ENCODE results near the gene DEFB123. TPM values are rescaled to one million over a fixed set of nuclear protein-coding genes. Genes with fewer than 3 reads are reported as not detected.

DEFB123 gene
- total RNA-seq (2022; extraction: Qiagen RNA extraction) = not detected in 5 replicates

GRCh38 chr20:31440012-31440659 is at the start of gene DEFB123:
DEFB123 (plus strand) TSS chr20:31440632; CDS start chr20:31440699, 67 bp downstream.

GRCh38 chr20:31406115-31406514 is 34.3 kb upstream of the DEFB123 start, which contains the start of gene DEFB121:
DEFB121 (minus strand) TSS chr20:31406215; CDS start chr20:31406152, 63 bp downstream.

GRCh38 chr20:31474758-31475427 is 34.5 kb downstream of the DEFB123 start, which contains the start of the genes DEFB124 and REM1:
DEFB124 (minus strand) TSS chr20:31475127; CDS start chr20:31473013, 2,114 bp downstream.
REM1 (plus strand) TSS chr20:31475288; CDS start chr20:31476446, 1,158 bp downstream.

Other genes with a start within 250 kb of the DEFB123 start
- gene DEFB115, start 183.0 kb upstream of the DEFB123 start, total RNA-seq (2022; extraction: Qiagen RNA extraction) = not detected in 5 replicates
- gene DEFB116, start 132.0 kb upstream of the DEFB123 start, total RNA-seq (2022; extraction: Qiagen RNA extraction) = not detected in 5 replicates
- not detected in 5 replicates for gene DEFB118, start 72.0 kb upstream of the DEFB123 start, total RNA-seq (2022; extraction: Qiagen RNA extraction)
- not detected in 5 replicates for gene DEFB119, start 50.0 kb upstream of the DEFB123 start, total RNA-seq (2022; extraction: Qiagen RNA extraction)
- gene DEFB121, start 34.4 kb upstream of the DEFB123 start, total RNA-seq (2022; extraction: Qiagen RNA extraction) = not detected in 5 replicates
- 0.38 to 1.1 TPM (median 0.76 TPM) in 3 of 5 replicates, not detected in the others for gene DEFB124, start 34.5 kb downstream of the DEFB123 start, total RNA-seq (2022; extraction: Qiagen RNA extraction)
- 0.67 to 0.99 TPM (median 0.78 TPM) in 5 replicates for gene REM1, start 34.7 kb downstream of the DEFB123 start, total RNA-seq (2022; extraction: Qiagen RNA extraction)
- 201 to 262 TPM (median 242 TPM) in 5 replicates for gene HM13, start 73.8 kb downstream of the DEFB123 start, total RNA-seq (2022; extraction: Qiagen RNA extraction)
- gene ID1, start 164.7 kb downstream of the DEFB123 start, total RNA-seq (2022; extraction: Qiagen RNA extraction) = 338 to 530 TPM (median 447 TPM) in 5 replicates
- not detected in 5 replicates for gene COX4I2, start 197.3 kb downstream of the DEFB123 start, total RNA-seq (2022; extraction: Qiagen RNA extraction)

All from A549 treated with Hydrocortisone at 1 μM for 4 hours (cell line).